ENCODE results near the gene ITGA1. TPM values are rescaled to one million over a fixed set of nuclear protein-coding genes. Genes with fewer than 3 reads are reported as not detected.

ITGA1 gene
- total RNA-seq, 1 experiment from 2014 or later, result 26.4 TPM

DNA sequence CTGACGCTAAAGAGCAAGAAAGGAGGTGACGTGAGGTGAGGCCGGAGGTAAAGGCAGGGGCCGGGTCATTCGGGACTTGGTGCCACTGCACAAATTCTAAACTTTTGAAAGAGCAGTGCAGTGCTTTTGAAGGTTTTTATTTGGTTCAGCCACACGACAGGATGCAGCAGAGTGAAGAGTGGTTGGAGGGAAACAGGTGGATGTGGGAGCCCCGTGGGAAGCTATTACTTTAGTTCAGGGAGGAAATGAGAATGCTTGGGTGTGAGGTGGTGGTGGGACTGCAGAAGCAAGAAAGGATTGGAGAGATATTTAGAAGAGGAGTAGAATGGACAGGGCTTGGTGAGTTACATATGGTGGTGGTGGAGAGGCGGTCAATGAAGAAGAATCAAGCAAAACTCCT, 136.7 kb downstream of the ITGA1 start:
- H3K4me1 Mint-ChIP-seq (ENCODE audit: low read depth, unreplicated experiment), result no peaks in the 10 kb centered on the region
- H3K36me3 ChIP-seq (ENCODE audit: control insufficient read depth, insufficient read depth, low read length), result no peaks in the 10 kb centered on the region
- no peak for DNase-seq
- H3K4me1 ChIP-seq, result no peaks in the 10 kb centered on the region
- CTCF ChIA-PET, result interaction anchor here (1.4 kb wide), 1 partner anchor 9 kb away, joined by 3 read pairs; no protein-coding TSS in a partner anchor
- no peaks in the 10 kb centered on the region for H3K27me3 ChIP-seq (replicated peaks; ENCODE audit: control insufficient read depth, insufficient read depth, low read length)
- intact Hi-C loops (cut with micrococcal nuclease; ENCODE audit: unreplicated experiment), result no loop called here
- no TSS peak for BruUV-seq (replicated peaks)
- no peaks in the 10 kb centered on the region for H3K27me3 Mint-ChIP-seq (ENCODE audit: insufficient read depth, unreplicated experiment)
- POLR2A ChIA-PET, result no interaction called here
- H3K27ac Mint-ChIP-seq (ENCODE audit: unreplicated experiment), result no peak overlapping the region
- no peaks in the 10 kb centered on the region for H3K9me3 ChIP-seq
- H3K4me3 Mint-ChIP-seq (ENCODE audit: unreplicated experiment), result no peak overlapping the region
- H3K4me3 ChIP-seq (ENCODE audit: low read depth, low read length), result no peak overlapping the region
- TF ChIP-seq, protein P1, sequence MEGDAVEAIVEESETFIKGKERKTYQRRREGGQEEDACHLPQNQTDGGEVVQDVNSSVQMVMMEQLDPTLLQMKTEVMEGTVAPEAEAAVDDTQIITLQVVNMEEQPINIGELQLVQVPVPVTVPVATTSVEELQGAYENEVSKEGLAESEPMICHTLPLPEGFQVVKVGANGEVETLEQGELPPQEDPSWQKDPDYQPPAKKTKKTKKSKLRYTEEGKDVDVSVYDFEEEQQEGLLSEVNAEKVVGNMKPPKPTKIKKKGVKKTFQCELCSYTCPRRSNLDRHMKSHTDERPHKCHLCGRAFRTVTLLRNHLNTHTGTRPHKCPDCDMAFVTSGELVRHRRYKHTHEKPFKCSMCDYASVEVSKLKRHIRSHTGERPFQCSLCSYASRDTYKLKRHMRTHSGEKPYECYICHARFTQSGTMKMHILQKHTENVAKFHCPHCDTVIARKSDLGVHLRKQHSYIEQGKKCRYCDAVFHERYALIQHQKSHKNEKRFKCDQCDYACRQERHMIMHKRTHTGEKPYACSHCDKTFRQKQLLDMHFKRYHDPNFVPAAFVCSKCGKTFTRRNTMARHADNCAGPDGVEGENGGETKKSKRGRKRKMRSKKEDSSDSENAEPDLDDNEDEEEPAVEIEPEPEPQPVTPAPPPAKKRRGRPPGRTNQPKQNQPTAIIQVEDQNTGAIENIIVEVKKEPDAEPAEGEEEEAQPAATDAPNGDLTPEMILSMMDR (IDR thresholded peaks at IDR 0.05; ENCODE audit: insufficient read depth in 1 of 2, low read depth in 1 of 2, low read length in 1 of 2, severe bottlenecking in 1 of 2, unreplicated experiment in 1 of 2), result no peak
- no peaks in the 10 kb centered on the region for H3K9me3 Mint-ChIP-seq (ENCODE audit: unreplicated experiment)
- H3K36me3 Mint-ChIP-seq (ENCODE audit: insufficient read depth, unreplicated experiment), result peaks cover 5% of the 10 kb centered on the region

DNA sequence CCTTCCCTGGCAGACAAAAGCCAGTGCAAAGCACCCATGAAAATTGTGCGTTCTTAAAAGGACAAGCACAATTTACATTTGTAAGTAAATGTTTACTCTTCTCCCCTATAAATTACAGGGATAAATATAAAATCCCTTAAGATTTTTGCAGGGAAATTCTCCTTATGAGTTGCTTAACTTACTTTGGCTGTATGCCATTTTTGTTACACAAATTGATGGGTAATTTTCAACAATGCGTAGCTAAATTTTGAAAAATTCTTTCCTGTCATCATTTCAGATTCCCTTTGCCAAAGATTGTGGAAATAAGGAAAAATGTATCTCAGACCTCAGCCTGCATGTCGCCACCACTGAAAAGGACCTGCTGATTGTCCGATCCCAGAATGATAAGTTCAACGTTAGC, 137.3 kb downstream of the ITGA1 start:
- POLR2A ChIA-PET, result no interaction called here
- Mint-ChIP-seq H3K36me3 (ENCODE audit: insufficient read depth, unreplicated experiment) (peaks cover 5% of the 10 kb centered on the region), H3K27ac (ENCODE audit: unreplicated experiment) (no peak overlapping the region), H3K4me3 (ENCODE audit: unreplicated experiment) (no peak overlapping the region), H3K9me3 (ENCODE audit: unreplicated experiment) (no peaks in the 10 kb centered on the region), H3K27me3 (ENCODE audit: insufficient read depth, unreplicated experiment) (no peaks in the 10 kb centered on the region), H3K4me1 (ENCODE audit: low read depth, unreplicated experiment) (no peaks in the 10 kb centered on the region)
- CTCF ChIA-PET, result interaction anchor here (1.4 kb wide), 1 partner anchor 9 kb away, joined by 3 read pairs; no protein-coding TSS in a partner anchor
- intact Hi-C loops (cut with micrococcal nuclease; ENCODE audit: unreplicated experiment), result no loop called here
- Histone ChIP-seq H3K4me1 (no peaks in the 10 kb centered on the region), H3K4me3 (ENCODE audit: low read depth, low read length) (no peak overlapping the region), H3K36me3 (ENCODE audit: control insufficient read depth, insufficient read depth, low read length) (no peaks in the 10 kb centered on the region), H3K27me3 (replicated peaks; ENCODE audit: control insufficient read depth, insufficient read depth, low read length) (no peaks in the 10 kb centered on the region), H3K9me3 (no peaks in the 10 kb centered on the region)
- no TSS peak for BruUV-seq (replicated peaks)
- TF ChIP-seq, protein P1 (IDR thresholded peaks at IDR 0.05; ENCODE audit: insufficient read depth in 1 of 2, low read depth in 1 of 2, low read length in 1 of 2, severe bottlenecking in 1 of 2, unreplicated experiment in 1 of 2), result no peak
- DNase-seq, result no peak

DNA sequence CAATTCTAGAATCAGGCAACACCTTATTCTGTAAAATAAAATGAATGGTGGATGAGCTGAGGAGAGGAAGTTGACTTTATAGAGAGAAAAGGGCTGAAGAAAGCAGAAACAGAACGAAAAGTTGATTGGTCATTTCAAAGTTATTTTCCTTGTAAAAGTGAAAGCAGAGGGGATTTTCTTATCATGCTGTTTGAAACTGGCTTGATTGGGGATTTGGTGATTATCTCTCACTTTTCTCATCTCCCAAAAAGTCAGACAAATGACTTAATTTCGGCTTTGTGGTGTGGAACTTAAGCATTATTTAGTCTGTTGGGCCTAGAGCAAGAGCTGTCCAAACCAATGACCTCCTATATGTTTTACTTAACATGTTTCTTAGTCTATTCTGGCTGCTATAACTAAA, 141.0 kb downstream of the ITGA1 start:
- intact Hi-C loops (cut with micrococcal nuclease; ENCODE audit: unreplicated experiment), result no loop called here
- Mint-ChIP-seq H3K27me3 (ENCODE audit: insufficient read depth, unreplicated experiment) (no peaks in the 10 kb centered on the region), H3K4me1 (ENCODE audit: low read depth, unreplicated experiment) (no peaks in the 10 kb centered on the region), H3K27ac (ENCODE audit: unreplicated experiment) (no peak overlapping the region), H3K4me3 (ENCODE audit: unreplicated experiment) (no peak overlapping the region), H3K36me3 (ENCODE audit: insufficient read depth, unreplicated experiment) (peaks cover 5% of the 10 kb centered on the region), H3K9me3 (ENCODE audit: unreplicated experiment) (no peaks in the 10 kb centered on the region)
- ChIA-PET CTCF (no interaction called here), POLR2A (no interaction called here)
- Histone ChIP-seq H3K36me3 (ENCODE audit: control insufficient read depth, insufficient read depth, low read length) (no peaks in the 10 kb centered on the region), H3K4me3 (ENCODE audit: low read depth, low read length) (no peak overlapping the region), H3K4me1 (no peaks in the 10 kb centered on the region), H3K27me3 (replicated peaks; ENCODE audit: control insufficient read depth, insufficient read depth, low read length) (no peaks in the 10 kb centered on the region), H3K9me3 (no peaks in the 10 kb centered on the region)
- DNase-seq, result no peak
- TF ChIP-seq, protein P1 (IDR thresholded peaks at IDR 0.05; ENCODE audit: insufficient read depth in 1 of 2, low read depth in 1 of 2, low read length in 1 of 2, severe bottlenecking in 1 of 2, unreplicated experiment in 1 of 2), result no peak
- no TSS peak for BruUV-seq (replicated peaks)

Measured in Caco-2 (cell line).